ENCODE data around the gene PHYHIPL. TPM values are rescaled to one million over a fixed set of nuclear protein-coding genes. Genes with fewer than 3 reads are reported as not detected.

PHYHIPL gene
- total and polyA plus RNA-seq, 2 donors (not counting 3 experiments of a cell fraction or from before 2014, with no cell fraction given) = not detected

DNA sequence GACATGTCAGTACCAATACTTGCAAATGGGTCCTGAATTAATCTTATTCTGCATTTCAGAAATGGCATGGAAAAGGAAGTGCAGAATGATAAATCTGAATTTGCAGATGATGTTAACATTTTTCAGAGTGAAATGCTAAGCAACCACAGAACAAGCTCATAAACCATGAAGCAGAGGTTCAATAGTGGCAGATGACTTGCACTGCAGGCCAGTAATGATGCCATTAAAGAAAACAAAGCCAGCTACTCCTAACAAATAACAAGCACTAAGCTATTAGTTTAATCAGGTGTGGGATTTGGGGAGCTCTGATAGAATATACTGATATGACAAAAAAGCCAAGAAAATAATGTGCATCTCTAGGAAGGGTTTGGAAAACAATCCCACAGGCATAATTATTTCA is 100.5 kb downstream of the PHYHIPL start:
- Histone ChIP-seq H3K9ac (replicated peaks; ENCODE audit: extremely low read depth, insufficient read depth, low read length) (no peak overlapping the region), H2AFZ (ENCODE audit: low read depth, low read length) (no peak overlapping the region), H3K4me3 (replicated peaks in 1 of 3; ENCODE audit: insufficient read depth in 1 of 3, low read depth in 1 of 3, low read length in 3 of 3) (no peak overlapping the region), H3K4me1 (ENCODE audit: control insufficient read depth, extremely low read depth, insufficient read depth, low read length) (no peaks in the 10 kb centered on the region), H3K4me2 (ENCODE audit: insufficient read depth, low read length) (no peak overlapping the region), H3K27ac (ENCODE audit: insufficient read depth, low read depth, low read length) (no peak overlapping the region), H3K36me3 (ENCODE audit: control insufficient read depth in 2 of 2, extremely low read depth in 1 of 2, insufficient read depth in 2 of 2, low read length in 2 of 2) (no peaks in the 10 kb centered on the region), H3K27me3 (ENCODE audit: control insufficient read depth in 2 of 2, insufficient read depth in 2 of 2, low read length in 2 of 2) (no peaks in the 10 kb centered on the region), H3K9me1 (replicated peaks; ENCODE audit: control insufficient read depth, extremely low read depth, insufficient read depth, low read length) (no peaks in the 10 kb centered on the region), H4K20me1 (replicated peaks; ENCODE audit: control insufficient read depth, extremely low read depth, insufficient read depth, low read length) (no peaks in the 10 kb centered on the region), H3K79me2 (ENCODE audit: control insufficient read depth, insufficient read depth, low read length) (no peaks in the 10 kb centered on the region), H3K9me3 (replicated peaks; ENCODE audit: control insufficient read depth, insufficient read depth, low read length) (no peaks in the 10 kb centered on the region)
- ChIA-PET CTCF (no interaction called here), POLR2A (no interaction called here)
- intact Hi-C loops (cut with micrococcal nuclease) = no loop called here
- TF ChIP-seq FOS (IDR thresholded peaks at IDR 0.05; ENCODE audit: borderline replicate concordance, insufficient read depth, low read length) = no peak
- TF ChIP-seq EZH2 (IDR thresholded peaks at IDR 0.05; ENCODE audit: borderline replicate concordance, low read depth, low read length, severe bottlenecking) = no peak
- TF ChIP-seq GATA2 (IDR thresholded peaks at IDR 0.05; ENCODE audit: insufficient read depth, insufficient read length, low read depth, low read length) = no peak
- no peak for TF ChIP-seq POLR2AphosphoS5 (IDR thresholded peaks at IDR 0.05; ENCODE audit: insufficient read depth, low read depth, low read length)
- no peak for TF ChIP-seq MYC (IDR thresholded peaks at IDR 0.05; ENCODE audit: low read depth, low read length)
- TF ChIP-seq POLR2A (IDR thresholded peaks at IDR 0.05; ENCODE audit: low read depth, low read length) = no peak
- TF ChIP-seq, protein P1, sequence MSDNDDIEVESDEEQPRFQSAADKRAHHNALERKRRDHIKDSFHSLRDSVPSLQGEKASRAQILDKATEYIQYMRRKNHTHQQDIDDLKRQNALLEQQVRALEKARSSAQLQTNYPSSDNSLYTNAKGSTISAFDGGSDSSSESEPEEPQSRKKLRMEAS (IDR thresholded peaks at IDR 0.05; ENCODE audit: insufficient read depth, insufficient read length) = no peak
- TF ChIP-seq, protein P2, sequence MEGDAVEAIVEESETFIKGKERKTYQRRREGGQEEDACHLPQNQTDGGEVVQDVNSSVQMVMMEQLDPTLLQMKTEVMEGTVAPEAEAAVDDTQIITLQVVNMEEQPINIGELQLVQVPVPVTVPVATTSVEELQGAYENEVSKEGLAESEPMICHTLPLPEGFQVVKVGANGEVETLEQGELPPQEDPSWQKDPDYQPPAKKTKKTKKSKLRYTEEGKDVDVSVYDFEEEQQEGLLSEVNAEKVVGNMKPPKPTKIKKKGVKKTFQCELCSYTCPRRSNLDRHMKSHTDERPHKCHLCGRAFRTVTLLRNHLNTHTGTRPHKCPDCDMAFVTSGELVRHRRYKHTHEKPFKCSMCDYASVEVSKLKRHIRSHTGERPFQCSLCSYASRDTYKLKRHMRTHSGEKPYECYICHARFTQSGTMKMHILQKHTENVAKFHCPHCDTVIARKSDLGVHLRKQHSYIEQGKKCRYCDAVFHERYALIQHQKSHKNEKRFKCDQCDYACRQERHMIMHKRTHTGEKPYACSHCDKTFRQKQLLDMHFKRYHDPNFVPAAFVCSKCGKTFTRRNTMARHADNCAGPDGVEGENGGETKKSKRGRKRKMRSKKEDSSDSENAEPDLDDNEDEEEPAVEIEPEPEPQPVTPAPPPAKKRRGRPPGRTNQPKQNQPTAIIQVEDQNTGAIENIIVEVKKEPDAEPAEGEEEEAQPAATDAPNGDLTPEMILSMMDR (IDR thresholded peaks at IDR 0.05; ENCODE audit: extremely low read depth in 1 of 2, insufficient read depth in 1 of 2, low read depth in 1 of 2, low read length in 2 of 2) = no peak
- TF ChIP-seq JUN (IDR thresholded peaks at IDR 0.05; ENCODE audit: borderline replicate concordance, insufficient read depth, insufficient read length, low read depth) = no peak
- BruUV-seq (replicated peaks) = no TSS peak
- dilution Hi-C loops (cut with MboI; ENCODE audit: extremely low pct_ligation_motif_present, low sequenced_read_pairs) = no loop called here
- FAIRE-seq (no peak), DNase-seq (ENCODE audit: low read depth, low spot score) (no peak)

Measured in endothelial cell of umbilical vein (primary cell).